Measurements from ENCODE around the gene MARK3. TPM values are rescaled to one million over a fixed set of nuclear protein-coding genes. Genes with fewer than 3 reads are reported as not detected.

Gene MARK3
- total RNA-seq, 1 donor from 2014 or later, result 99.4 TPM

DNA sequence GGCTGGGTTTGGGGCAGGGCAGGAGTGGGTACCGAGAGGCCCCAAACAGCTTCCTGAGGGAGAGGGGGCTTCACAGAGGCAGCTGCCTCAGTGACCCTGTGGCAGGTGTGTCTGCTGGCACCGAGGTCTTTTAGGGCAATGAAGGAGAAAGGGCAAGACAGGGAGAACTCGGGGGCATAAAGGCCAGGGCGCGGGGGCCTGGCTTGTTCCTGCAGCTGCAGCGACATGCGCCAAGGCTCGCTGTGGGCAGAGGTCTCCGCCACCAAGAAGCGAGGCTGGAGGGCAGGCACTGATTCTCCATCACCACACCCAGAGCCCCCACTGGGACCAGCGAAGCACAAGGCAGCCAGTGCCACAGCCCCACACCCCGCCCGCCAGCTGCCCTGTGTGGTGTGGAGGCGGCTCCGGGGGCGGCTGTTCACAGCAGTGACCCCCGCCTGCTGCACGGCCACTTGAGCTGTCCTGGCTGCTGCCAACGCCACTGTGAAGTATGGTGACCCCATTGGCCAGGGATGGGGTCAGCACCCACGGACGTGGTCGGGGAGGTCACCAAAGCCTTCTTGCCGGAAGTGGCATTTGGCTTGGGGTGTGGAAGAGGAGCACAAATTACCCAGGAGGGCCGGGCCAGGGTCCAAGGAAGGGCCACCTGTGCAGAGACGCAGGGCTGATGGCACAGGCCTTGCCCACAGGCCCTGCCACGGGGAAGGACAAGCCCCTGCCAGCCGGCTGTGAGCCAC, 160.9 kb downstream of the MARK3 start:
- Histone ChIP-seq H3K27me3 (ENCODE audit: low read depth) (no peaks in the 10 kb centered on the region), H3K4me1 (peaks cover 54% of the 10 kb centered on the region), H3K36me3 (no peaks in the 10 kb centered on the region), H3K9me3 (no peaks in the 10 kb centered on the region), H3K4me3 (no peak overlapping the region), H3K27ac (no peak overlapping the region)
- TF ChIP-seq, protein P1, sequence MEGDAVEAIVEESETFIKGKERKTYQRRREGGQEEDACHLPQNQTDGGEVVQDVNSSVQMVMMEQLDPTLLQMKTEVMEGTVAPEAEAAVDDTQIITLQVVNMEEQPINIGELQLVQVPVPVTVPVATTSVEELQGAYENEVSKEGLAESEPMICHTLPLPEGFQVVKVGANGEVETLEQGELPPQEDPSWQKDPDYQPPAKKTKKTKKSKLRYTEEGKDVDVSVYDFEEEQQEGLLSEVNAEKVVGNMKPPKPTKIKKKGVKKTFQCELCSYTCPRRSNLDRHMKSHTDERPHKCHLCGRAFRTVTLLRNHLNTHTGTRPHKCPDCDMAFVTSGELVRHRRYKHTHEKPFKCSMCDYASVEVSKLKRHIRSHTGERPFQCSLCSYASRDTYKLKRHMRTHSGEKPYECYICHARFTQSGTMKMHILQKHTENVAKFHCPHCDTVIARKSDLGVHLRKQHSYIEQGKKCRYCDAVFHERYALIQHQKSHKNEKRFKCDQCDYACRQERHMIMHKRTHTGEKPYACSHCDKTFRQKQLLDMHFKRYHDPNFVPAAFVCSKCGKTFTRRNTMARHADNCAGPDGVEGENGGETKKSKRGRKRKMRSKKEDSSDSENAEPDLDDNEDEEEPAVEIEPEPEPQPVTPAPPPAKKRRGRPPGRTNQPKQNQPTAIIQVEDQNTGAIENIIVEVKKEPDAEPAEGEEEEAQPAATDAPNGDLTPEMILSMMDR (IDR thresholded peaks at IDR 0.05), result no peak
- intact Hi-C loops (cut with DNase I), result no loop called here
- no peak for ATAC-seq
- DNase-seq, result peak; percentile 43

DNA sequence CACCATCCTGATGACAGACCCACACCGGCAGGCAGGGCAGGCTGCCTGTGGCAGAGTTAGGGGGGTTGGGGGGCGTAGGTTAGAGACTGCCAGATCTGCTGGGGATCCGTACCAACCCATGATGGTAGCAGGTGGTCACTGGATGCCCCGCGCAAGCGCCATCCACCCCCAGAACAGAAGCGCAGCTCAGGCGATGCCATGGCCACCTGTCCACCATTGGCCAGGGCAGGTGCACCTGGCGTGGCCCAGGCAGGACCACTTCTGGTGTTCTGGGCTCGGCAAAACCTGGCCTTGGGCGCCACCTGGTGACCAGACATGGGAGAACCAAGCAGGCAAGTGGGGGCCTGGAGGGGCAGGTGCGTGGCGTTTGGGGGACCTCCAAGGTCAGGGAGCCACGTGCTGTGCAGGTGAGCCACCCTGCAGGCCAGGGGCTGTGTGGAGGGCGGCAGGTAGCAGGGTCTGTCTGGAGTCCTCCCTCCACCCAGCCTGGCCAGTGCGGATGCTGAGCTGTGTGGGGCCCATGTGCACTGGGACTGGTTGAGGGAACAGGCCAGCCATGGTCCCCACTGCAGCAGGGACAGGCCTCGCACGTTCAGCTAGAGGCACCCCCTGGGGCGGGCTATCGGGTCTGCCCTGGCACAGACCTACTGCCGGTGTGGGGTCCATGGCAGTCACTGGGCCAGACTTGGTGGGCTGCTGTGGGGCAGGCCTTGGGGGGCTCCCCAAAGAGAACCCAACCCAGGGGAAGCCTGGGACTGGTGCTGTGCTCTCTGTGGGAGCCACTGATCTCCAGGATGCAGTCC, 161.6 kb downstream of the MARK3 start:
- H3K27me3 ChIP-seq (ENCODE audit: low read depth), result no peaks in the 10 kb centered on the region
- no peak overlapping the region for H3K27ac ChIP-seq
- H3K4me1 ChIP-seq, result peaks cover 54% of the 10 kb centered on the region
- ATAC-seq (peak; percentile 56 to 64), DNase-seq (peak; percentile 84)
- no peaks in the 10 kb centered on the region for H3K36me3 ChIP-seq
- intact Hi-C loops (cut with DNase I), result no loop called here
- H3K9me3 ChIP-seq, result no peaks in the 10 kb centered on the region
- H3K4me3 ChIP-seq, result no peak overlapping the region
- TF ChIP-seq, protein P1 (IDR thresholded peaks at IDR 0.05), result peak; percentile 94

- Histone ChIP-seq H3K27ac (no peak overlapping the region), H3K4me1 (peaks cover 54% of the 10 kb centered on the region), H3K9me3 (no peaks in the 10 kb centered on the region), H3K27me3 (ENCODE audit: low read depth) (no peaks in the 10 kb centered on the region), H3K4me3 (no peak overlapping the region), H3K36me3 (no peaks in the 10 kb centered on the region)
- TF ChIP-seq, protein P1 (IDR thresholded peaks at IDR 0.05), result no peak
- intact Hi-C loops (cut with DNase I), result no loop called here
- DNase-seq (peak; percentile 34), ATAC-seq (no peak)
Observed at GRCh38 chr14:103547455-103547940, 162.3 kb downstream of the MARK3 start.

- no peak overlapping the region for H3K4me3 ChIP-seq
- peaks cover 52% of the 10 kb centered on the region for H3K4me1 ChIP-seq
- H3K27ac ChIP-seq, result no peak overlapping the region
- H3K27me3 ChIP-seq (ENCODE audit: low read depth), result no peaks in the 10 kb centered on the region
- TF ChIP-seq, protein P1 (IDR thresholded peaks at IDR 0.05), result no peak
- peak; percentile 39 for DNase-seq
- no peak for ATAC-seq
- intact Hi-C loops (cut with DNase I), result no loop called here
- H3K36me3 ChIP-seq, result no peaks in the 10 kb centered on the region
- H3K9me3 ChIP-seq, result no peaks in the 10 kb centered on the region
Observed at GRCh38 chr14:103547941-103548462, 162.8 kb downstream of the MARK3 start.

DNA sequence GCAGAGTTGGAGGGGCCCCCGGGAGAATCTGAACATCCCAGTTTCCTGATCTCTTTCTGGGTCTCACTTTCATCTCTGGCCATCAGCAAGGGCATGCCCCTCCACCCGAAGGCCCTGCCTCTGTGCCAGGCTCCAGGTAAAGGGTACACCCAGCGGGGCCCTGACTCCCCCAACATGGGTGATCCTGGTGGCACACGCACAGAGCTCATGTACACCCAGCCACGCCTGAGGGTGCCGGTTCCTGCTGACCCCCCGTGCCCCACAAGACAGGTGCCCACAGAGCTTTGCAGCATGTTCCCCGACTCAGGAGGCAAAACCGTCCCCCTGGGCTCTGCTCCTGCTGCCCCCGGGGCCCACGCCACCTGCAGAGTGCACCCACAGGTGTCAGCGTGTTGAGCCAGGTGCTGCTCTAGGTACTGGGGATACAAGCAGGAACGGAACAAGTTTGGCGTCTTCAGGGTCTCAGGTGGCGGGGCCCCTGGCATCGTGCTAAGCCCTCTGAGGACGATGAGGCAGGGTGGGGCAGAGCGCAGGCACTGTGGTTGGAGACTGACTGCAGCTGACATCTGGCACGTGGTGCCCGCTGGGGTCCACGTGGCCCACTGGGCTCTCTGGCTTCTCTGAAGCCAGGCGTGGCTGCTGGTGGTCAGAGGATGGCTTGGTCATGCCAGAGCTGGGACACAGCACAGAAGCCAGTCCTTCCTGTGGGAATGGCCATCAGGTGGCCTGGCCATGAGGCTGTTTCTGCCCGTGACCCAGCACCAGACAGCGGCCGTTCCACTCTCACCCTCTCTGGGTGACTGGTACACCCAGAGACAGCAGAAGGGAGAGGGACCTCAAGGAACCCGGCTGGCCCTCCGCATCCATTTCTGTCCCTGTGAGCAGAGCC, 163.5 kb downstream of the MARK3 start:
- Histone ChIP-seq H3K36me3 (no peaks in the 10 kb centered on the region), H3K4me3 (no peak overlapping the region), H3K4me1 (peaks cover 45% of the 10 kb centered on the region), H3K27ac (no peak overlapping the region), H3K9me3 (no peaks in the 10 kb centered on the region), H3K27me3 (ENCODE audit: low read depth) (no peaks in the 10 kb centered on the region)
- DNase-seq (peak; percentile 41), ATAC-seq (no peak)
- intact Hi-C loops (cut with DNase I), result no loop called here
- TF ChIP-seq, protein P1 (IDR thresholded peaks at IDR 0.05), result no peak
